AG09309 (cell line): ENCODE results near the gene MEF2B.

Source experiments
- DNase-seq: peaks from one replicate; pipeline ENCODE4 v3.0.0-alpha.2; 2010; ENCODE audit warnings: low read depth
- H3K4me3 ChIP-seq: 2 replicates; pipeline ENCODE4 v1.5.1; 2011; ENCODE audit warnings: mild to moderate bottlenecking, low read depth, low read length, moderate library complexity; ENCODE audit not compliant: control insufficient read depth
- TF ChIP-seq, protein P1 (sequence below): IDR thresholded peaks from 2 replicates; pipeline ENCODE4 v1.5.1; 2011; ENCODE audit warnings: mild to moderate bottlenecking, low read depth, low read length, inconsistent platforms; ENCODE audit not compliant: insufficient read depth, control insufficient read depth; ENCODE audit errors: missing control alignments

Gene MEF2B

DNA sequence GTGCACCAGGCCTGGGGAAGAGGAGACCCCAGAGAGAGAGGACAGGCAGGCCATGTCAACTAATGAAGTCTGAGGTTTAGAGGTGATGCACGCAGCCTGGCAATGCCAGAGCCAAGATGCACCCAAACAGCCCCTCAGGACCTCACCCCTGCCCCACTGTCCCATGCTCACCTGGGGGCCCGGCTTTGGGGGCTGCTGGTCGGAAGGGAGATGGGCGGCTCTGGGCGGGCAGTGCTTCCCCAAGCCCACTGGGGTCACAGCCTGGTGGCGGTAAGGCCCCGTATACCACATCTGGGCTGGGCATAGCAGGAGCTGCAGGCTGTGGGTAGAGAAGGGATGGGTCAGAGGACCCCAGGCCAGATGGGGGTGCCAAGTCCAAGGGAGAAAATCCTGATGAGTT is 23.2 kb downstream of the MEF2B start:
- TF ChIP-seq, protein P1, sequence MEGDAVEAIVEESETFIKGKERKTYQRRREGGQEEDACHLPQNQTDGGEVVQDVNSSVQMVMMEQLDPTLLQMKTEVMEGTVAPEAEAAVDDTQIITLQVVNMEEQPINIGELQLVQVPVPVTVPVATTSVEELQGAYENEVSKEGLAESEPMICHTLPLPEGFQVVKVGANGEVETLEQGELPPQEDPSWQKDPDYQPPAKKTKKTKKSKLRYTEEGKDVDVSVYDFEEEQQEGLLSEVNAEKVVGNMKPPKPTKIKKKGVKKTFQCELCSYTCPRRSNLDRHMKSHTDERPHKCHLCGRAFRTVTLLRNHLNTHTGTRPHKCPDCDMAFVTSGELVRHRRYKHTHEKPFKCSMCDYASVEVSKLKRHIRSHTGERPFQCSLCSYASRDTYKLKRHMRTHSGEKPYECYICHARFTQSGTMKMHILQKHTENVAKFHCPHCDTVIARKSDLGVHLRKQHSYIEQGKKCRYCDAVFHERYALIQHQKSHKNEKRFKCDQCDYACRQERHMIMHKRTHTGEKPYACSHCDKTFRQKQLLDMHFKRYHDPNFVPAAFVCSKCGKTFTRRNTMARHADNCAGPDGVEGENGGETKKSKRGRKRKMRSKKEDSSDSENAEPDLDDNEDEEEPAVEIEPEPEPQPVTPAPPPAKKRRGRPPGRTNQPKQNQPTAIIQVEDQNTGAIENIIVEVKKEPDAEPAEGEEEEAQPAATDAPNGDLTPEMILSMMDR = no peak
- H3K4me3 ChIP-seq = no peak overlapping the region
- no peak for DNase-seq

DNA sequence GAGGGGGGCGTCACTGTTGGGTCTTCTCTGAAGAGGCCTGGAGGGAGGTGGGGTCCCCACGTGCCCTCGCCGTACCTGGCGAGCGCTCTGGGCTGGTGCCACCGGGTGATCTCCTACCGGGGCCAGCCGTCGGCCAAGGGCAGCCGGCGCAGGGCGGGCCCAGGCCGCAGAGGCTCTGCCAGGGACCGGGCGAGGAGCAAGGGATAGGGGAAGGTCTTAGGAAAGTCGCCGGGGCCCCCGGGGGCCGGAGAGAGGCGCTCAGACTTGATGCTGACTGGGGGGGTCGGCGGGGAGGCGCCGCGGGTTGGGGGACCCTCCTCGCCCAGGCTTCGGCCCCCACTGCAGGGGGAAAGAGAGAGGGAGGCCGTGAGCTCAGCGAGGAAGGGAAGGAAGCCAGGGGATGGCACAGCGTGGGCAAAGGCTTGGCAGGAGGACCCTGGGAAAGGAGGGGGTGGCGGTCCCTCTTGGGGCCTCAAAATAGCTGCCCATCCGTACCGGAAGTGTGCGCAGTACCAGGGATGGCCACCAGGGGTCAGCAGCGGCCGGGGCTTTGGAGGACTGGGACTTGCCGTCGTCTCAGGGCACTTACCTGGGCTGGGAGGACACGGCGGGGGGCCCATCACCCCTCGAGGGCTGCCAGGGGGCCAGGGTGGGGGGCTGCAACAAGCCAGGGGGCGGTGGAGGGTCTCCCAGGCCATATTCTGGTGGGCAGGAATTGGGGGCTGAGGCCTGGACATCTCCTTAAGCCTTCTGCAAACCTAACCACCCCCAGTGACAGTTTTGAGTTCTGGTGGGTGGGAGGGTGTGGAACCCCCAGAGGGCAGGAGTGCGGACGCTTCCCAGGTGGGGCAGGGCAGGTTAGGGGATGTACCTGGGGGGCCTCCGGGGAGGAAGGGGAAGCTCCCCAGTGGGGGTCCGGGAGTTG is 24.1 kb downstream of the MEF2B start:
- no peak for DNase-seq
- TF ChIP-seq, protein P1 = peak; percentile 98
- H3K4me3 ChIP-seq = no peak overlapping the region

DNA sequence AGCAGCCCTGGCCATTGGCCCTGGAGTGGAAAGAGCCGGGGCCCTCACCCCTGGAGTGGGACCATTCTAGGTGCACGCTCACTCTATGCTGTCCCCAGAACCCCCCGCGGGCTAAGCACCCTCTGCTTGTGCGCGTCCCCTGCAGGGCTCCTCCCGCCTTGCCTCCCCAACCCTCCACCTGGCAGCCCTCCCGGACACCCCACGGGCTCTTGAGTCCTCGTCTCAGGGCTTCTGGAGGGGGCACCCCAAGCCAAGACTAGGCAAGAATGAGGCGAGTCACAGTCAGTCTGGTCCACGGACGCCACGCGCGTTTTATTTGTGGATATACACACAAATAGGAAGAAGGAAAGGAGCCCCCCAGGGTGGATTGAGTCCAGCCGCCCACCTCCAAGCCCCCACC is 24.8 kb downstream of the MEF2B start:
- TF ChIP-seq, protein P1 = no peak
- no peak overlapping the region for H3K4me3 ChIP-seq
- DNase-seq = no peak

DNA sequence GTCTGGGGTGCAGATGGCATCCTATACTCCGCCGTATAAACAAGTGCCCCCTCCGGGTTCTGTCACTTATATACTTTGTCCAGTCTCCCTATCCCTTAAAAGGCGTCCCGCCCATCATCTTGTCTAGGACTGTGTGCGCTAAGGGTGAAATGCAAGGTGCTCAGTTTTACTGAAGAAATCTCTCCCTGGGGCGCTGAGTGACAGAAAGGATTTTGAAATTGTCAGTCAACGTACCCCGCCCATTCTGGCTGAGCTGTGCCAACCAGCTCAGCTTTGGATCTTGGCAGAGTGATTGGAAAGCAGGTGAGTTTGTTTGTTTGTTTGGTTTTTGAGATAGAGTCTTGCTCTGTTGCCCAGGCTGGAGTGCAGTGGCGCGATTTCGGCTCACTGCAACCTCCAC is 27.7 kb downstream of the MEF2B start:
- H3K4me3 ChIP-seq = no peak overlapping the region
- no peak for DNase-seq
- TF ChIP-seq, protein P1 = no peak

DNA sequence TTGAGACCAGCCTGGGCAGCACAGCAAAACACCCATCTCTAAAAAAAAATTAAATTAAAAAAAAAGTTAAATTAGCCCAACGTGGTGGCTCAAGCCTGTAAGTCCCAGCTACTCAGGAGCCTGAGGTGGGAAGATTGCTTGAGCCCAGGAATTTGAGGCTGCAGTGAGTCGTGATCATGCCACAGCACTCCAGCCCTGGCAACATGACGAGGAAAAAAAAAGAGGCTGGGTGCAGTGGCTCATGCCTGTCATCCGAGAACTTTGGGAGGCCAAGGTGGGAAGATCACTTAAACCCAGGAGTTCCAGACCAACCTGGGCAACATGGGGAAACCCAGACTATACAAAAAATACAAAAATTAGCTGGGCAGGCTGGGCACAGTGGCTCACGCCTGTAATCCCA is 29.6 kb downstream of the MEF2B start:
- TF ChIP-seq, protein P1 = no peak
- no peak for DNase-seq
- H3K4me3 ChIP-seq = no peak overlapping the region

DNA sequence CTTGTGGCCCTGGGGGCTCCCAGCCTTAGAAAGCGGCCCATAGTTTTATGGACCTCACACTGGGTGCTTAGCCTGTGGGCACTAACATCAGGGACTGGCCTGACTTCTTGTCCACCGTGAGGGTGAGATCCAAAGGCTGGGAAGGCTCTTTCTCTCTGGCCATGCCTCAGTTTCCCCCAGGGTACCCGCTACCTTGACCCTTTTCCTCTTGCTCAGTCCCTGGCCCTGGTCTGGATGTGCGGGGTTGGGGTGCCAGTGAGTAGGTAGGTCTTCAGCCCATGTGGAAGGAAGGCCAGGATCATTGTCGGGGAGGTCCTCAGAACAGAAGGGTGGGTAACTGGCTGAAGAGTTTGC is 30.2 kb downstream of the MEF2B start:
- no peak overlapping the region for H3K4me3 ChIP-seq
- no peak for DNase-seq
- TF ChIP-seq, protein P1 = no peak
